Neural progenitor cell (in vitro differentiated cells): ENCODE measurements around the gene DCTN4. TPM values are rescaled to one million over a fixed set of nuclear protein-coding genes. Genes with fewer than 3 reads are reported as not detected.

ENCODE experiments used
- DNase-seq: peaks from one replicate; pipeline ENCODE4 v3.0.0-alpha.2; 2016; ENCODE audit warnings: low spot score
- H2AFZ ChIP-seq: fragments of 200-600 bp; sonication (generic); replicated peaks from 2 replicates; pipeline ENCODE4 v1.6.1; 2016; ENCODE audit warnings: antibody characterized with exemption
- H3F3A ChIP-seq: fragments of 200-600 bp; sonication (generic); 2 replicates; pipeline ENCODE4 v1.6.1; 2016; ENCODE audit warnings: antibody characterized with exemption, low read depth
- H3K27ac ChIP-seq: fragments of 200-600 bp; sonication (generic); 2 replicates; pipeline ENCODE4 v1.5.1; 2016; ENCODE audit warnings: mild to moderate bottlenecking
- H3K27me3 ChIP-seq: fragments of 200-600 bp; sonication (generic); 2 replicates; pipeline ENCODE4 v1.6.1; 2016; ENCODE audit warnings: mild to moderate bottlenecking, moderate library complexity
- H3K36me3 ChIP-seq: fragments of 200-600 bp; sonication (generic); 2 replicates; pipeline ENCODE4 v1.5.1; 2016
- H3K4me1 ChIP-seq: fragments of 200-600 bp; sonication (generic); 2 replicates; pipeline ENCODE4 v1.6.1; 2016; ENCODE audit warnings: mixed run types
- H3K4me2 ChIP-seq: fragments of 200-600 bp; sonication (generic); 2 replicates; pipeline ENCODE4 v1.6.1; 2016
- H3K4me3 ChIP-seq: fragments of 200-600 bp; sonication (generic); 2 replicates; pipeline ENCODE4 v1.5.1; 2016
- H3K79me2 ChIP-seq: fragments of 200-600 bp; sonication (generic); 2 replicates; pipeline ENCODE4 v1.6.1; 2016; ENCODE audit warnings: low read depth
- H3K9ac ChIP-seq: fragments of 200-600 bp; sonication (generic); 2 replicates; pipeline ENCODE4 v1.6.1; 2016
- H3K9me3 ChIP-seq: fragments of 200-600 bp; sonication (generic); 2 replicates; pipeline ENCODE4 v1.5.1; 2016; ENCODE audit warnings: low read depth
- H4K20me1 ChIP-seq: fragments of 200-600 bp; sonication (generic); 2 replicates; pipeline ENCODE4 v1.6.1; 2016; ENCODE audit warnings: low read depth
- H3K27ac Mint-ChIP-seq: 3 replicates; pipeline ENCODE4 v1.8.0; 2021; ENCODE audit warnings: mixed read lengths
- H3K27me3 Mint-ChIP-seq: 2 replicates; pipeline ENCODE4 v1.8.0; 2022; ENCODE audit warnings: low read depth, mild to moderate bottlenecking, inconsistent platforms, moderate library complexity, mixed read lengths; ENCODE audit not compliant: insufficient read depth
- H3K36me3 Mint-ChIP-seq: 3 replicates; pipeline ENCODE4 v1.8.0; 2021; ENCODE audit warnings: mixed read lengths
- H3K4me1 Mint-ChIP-seq: 3 replicates; pipeline ENCODE4 v1.8.0; 2021; ENCODE audit warnings: mixed read lengths
- H3K4me3 Mint-ChIP-seq: 3 replicates; pipeline ENCODE4 v1.8.0; 2021; ENCODE audit warnings: mild to moderate bottlenecking, moderate library complexity, mixed read lengths
- H3K9me3 Mint-ChIP-seq: 3 replicates; pipeline ENCODE4 v1.8.0; 2020; ENCODE audit warnings: mixed read lengths
- EZH2 ChIP-seq: fragments of 200-600 bp; sonication (generic); IDR thresholded peaks from 2 replicates; pipeline ENCODE4 v1.6.1; 2017; ENCODE audit warnings: antibody characterized with exemption, mild to moderate bottlenecking, moderate library complexity
- EZH2phosphoT487 ChIP-seq: fragments of 200-600 bp; sonication (generic); IDR thresholded peaks from 2 replicates; pipeline ENCODE4 v1.6.1; 2017; ENCODE audit warnings: antibody characterized with exemption
- total RNA-seq: library from RNA; depleted of rRNA; stranded (reverse); fragments of >200 nt; gene quantifications from 2 replicates; pipeline ENCODE4 v1.2.3, GENCODE V29; 2015; ENCODE audit warnings: low replicate concordance
- TF ChIP-seq, protein P1 (sequence below): fragments of 200-600 bp; sonication (generic); IDR thresholded peaks from 2 replicates; pipeline ENCODE4 v1.5.1; 2017; ENCODE audit warnings: antibody characterized with exemption, mild to moderate bottlenecking

DCTN4 gene
- total RNA-seq, 1 donor from 2014 or later = 65.8 TPM

DNA sequence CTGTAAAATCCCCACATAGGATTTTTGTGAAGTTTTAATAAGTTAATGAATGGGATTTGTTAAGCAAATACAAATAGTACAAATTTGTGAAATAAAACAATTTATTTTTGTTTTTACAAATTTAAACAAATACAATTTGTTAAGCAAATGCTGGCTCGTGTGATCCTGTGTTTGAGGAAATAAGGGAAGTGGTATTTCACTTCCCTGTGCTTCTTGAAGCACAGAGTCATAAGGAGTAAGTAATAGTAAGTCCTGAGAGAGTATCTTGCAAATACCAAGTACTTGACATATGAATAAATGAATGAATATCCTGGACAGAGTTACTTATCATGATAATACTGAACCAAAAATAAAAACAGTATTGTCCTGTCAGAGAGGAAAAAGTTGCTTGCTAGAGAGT is 28.8 kb upstream of the DCTN4 start:
- H3K9ac ChIP-seq = no peak overlapping the region
- TF ChIP-seq, protein P1, sequence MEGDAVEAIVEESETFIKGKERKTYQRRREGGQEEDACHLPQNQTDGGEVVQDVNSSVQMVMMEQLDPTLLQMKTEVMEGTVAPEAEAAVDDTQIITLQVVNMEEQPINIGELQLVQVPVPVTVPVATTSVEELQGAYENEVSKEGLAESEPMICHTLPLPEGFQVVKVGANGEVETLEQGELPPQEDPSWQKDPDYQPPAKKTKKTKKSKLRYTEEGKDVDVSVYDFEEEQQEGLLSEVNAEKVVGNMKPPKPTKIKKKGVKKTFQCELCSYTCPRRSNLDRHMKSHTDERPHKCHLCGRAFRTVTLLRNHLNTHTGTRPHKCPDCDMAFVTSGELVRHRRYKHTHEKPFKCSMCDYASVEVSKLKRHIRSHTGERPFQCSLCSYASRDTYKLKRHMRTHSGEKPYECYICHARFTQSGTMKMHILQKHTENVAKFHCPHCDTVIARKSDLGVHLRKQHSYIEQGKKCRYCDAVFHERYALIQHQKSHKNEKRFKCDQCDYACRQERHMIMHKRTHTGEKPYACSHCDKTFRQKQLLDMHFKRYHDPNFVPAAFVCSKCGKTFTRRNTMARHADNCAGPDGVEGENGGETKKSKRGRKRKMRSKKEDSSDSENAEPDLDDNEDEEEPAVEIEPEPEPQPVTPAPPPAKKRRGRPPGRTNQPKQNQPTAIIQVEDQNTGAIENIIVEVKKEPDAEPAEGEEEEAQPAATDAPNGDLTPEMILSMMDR = no peak
- TF ChIP-seq EZH2phosphoT487 (no peak), EZH2 (no peak)
- H3K4me3 ChIP-seq = no peak overlapping the region
- no peaks in the 10 kb centered on the region for H3K36me3 ChIP-seq
- no peak for DNase-seq
- peaks cover 88% of the 10 kb centered on the region for H3K79me2 ChIP-seq
- H4K20me1 ChIP-seq = no peaks in the 10 kb centered on the region
- peaks cover 24% of the 10 kb centered on the region for H3K4me1 ChIP-seq
- H3K27ac ChIP-seq = no peak overlapping the region
- H3K27me3 ChIP-seq = no peaks in the 10 kb centered on the region
- peaks cover 7% of the 10 kb centered on the region for H3K9me3 Mint-ChIP-seq
- no peaks in the 10 kb centered on the region for H3K27me3 Mint-ChIP-seq
- H2AFZ ChIP-seq = no peak overlapping the region
- H3K36me3 Mint-ChIP-seq = peaks cover 2% of the 10 kb centered on the region
- no peak overlapping the region for H3K4me2 ChIP-seq
- no peak overlapping the region for H3K27ac Mint-ChIP-seq
- peaks cover 11% of the 10 kb centered on the region for H3F3A ChIP-seq
- no peak overlapping the region for H3K4me3 Mint-ChIP-seq
- H3K4me1 Mint-ChIP-seq = peaks cover 11% of the 10 kb centered on the region
- no peaks in the 10 kb centered on the region for H3K9me3 ChIP-seq

DNA sequence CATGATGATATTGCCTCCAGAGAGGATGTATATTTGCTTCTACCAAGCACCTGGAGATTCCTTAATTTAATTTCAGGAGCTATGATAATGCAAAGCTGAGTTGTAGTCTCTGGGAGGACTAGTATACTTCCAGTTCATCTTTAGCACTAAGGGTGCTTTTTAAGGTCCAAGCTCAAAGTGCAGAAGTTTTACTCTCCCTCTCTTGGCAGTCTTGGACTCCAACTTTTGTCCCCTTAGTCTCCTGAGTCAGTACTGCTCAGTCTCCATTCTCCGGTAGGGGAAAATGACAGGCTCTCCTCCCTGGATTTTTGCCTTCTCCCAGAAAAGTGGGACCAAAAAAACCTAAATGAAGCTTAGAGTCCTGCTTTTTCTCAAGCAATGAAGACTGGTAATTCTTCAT is 28.1 kb upstream of the DCTN4 start:
- no peaks in the 10 kb centered on the region for H3K27me3 Mint-ChIP-seq
- peaks cover 7% of the 10 kb centered on the region for H3K9me3 Mint-ChIP-seq
- peaks cover 2% of the 10 kb centered on the region for H3K36me3 Mint-ChIP-seq
- H3K36me3 ChIP-seq = no peaks in the 10 kb centered on the region
- peaks cover 88% of the 10 kb centered on the region for H3K79me2 ChIP-seq
- H4K20me1 ChIP-seq = no peaks in the 10 kb centered on the region
- TF ChIP-seq EZH2 = no peak
- no peak overlapping the region for H3K27ac ChIP-seq
- H3K4me3 Mint-ChIP-seq = no peak overlapping the region
- no peak overlapping the region for H2AFZ ChIP-seq
- no peak overlapping the region for H3K9ac ChIP-seq
- no peak overlapping the region for H3K27ac Mint-ChIP-seq
- H3K4me2 ChIP-seq = no peak overlapping the region
- DNase-seq = no peak
- peaks cover 32% of the 10 kb centered on the region for H3K4me1 ChIP-seq
- peaks cover 11% of the 10 kb centered on the region for H3K4me1 Mint-ChIP-seq
- H3K9me3 ChIP-seq = no peaks in the 10 kb centered on the region
- H3K4me3 ChIP-seq = no peak overlapping the region
- H3F3A ChIP-seq = peaks cover 11% of the 10 kb centered on the region
- H3K27me3 ChIP-seq = no peaks in the 10 kb centered on the region

DNA sequence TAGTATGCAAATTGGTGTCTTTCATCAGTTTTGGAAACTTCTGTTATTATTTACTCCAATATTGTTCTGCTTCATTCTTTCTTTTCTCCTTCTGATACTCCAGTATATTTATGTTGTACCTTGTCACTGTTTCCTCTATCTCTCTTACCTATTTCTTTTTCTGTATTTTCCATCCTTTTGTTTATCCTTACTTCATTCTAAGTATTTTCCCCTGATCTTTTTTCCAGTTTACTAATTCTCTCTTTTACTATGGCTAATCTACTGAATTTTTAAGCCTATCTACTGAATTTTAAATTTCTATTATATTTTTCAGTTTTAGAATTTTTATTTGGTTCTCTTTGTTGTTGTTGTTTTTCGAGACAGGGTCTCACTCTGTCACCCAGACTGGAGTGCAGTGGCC is 27.1 kb upstream of the DCTN4 start:
- Mint-ChIP-seq H3K27me3 (peaks cover 3% of the 10 kb centered on the region), H3K9me3 (peaks cover 7% of the 10 kb centered on the region), H3K36me3 (peaks cover 2% of the 10 kb centered on the region), H3K4me1 (peaks cover 13% of the 10 kb centered on the region), H3K4me3 (no peak overlapping the region), H3K27ac (no peak overlapping the region)
- H3K9me3 ChIP-seq = no peaks in the 10 kb centered on the region
- H3K79me2 ChIP-seq = peaks cover 80% of the 10 kb centered on the region
- peaks cover 11% of the 10 kb centered on the region for H3F3A ChIP-seq
- TF ChIP-seq, protein P1 = no peak
- TF ChIP-seq EZH2 (no peak), EZH2phosphoT487 (no peak)
- H4K20me1 ChIP-seq = no peaks in the 10 kb centered on the region
- H3K9ac ChIP-seq = no peak overlapping the region
- no peaks in the 10 kb centered on the region for H3K36me3 ChIP-seq
- no peak overlapping the region for H3K4me3 ChIP-seq
- no peak overlapping the region for H3K27ac ChIP-seq
- DNase-seq = no peak
- H3K4me2 ChIP-seq = no peak overlapping the region
- no peaks in the 10 kb centered on the region for H3K27me3 ChIP-seq
- no peak overlapping the region for H2AFZ ChIP-seq
- H3K4me1 ChIP-seq = peaks cover 34% of the 10 kb centered on the region

DNA sequence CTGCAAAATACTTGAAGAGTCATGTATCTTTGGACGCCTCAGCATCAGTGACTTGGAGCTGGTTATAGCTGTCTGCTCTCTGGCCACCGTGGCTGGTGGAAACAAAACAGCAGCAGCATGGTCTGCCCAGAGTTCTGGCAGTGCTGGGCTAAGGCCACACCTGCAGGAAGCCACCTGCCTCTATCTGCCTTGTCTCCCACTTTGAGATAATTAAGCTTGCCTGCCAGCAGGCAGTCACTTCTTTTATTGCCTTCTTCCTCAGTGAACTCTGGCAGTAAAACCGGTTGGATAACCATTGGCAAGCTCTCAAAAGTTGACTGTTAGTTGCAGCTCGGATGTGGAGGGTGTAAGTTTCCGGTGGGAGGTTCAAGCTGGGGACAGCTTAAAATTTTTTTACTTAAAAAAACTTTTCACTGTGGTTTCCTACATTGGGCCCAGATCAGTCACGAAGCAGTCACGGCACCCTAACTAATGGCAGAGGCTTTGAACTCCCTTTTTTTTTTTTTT is 24.7 kb upstream of the DCTN4 start:
- H3K4me2 ChIP-seq = no peak overlapping the region
- Mint-ChIP-seq H3K9me3 (peaks cover 7% of the 10 kb centered on the region), H3K4me1 (peaks cover 10% of the 10 kb centered on the region), H3K36me3 (peaks cover 2% of the 10 kb centered on the region), H3K4me3 (no peak overlapping the region), H3K27me3 (peaks cover 6% of the 10 kb centered on the region), H3K27ac (no peak overlapping the region)
- TF ChIP-seq EZH2 = no peak
- TF ChIP-seq EZH2phosphoT487 = no peak
- TF ChIP-seq, protein P1 = no peak
- peaks cover 8% of the 10 kb centered on the region for H3K27me3 ChIP-seq
- no peak overlapping the region for H3K9ac ChIP-seq
- H3K27ac ChIP-seq = no peak overlapping the region
- peaks cover 17% of the 10 kb centered on the region for H3F3A ChIP-seq
- no peaks in the 10 kb centered on the region for H3K9me3 ChIP-seq
- peaks cover 23% of the 10 kb centered on the region for H3K4me1 ChIP-seq
- no peaks in the 10 kb centered on the region for H4K20me1 ChIP-seq
- no peak overlapping the region for H3K4me3 ChIP-seq
- peaks cover 57% of the 10 kb centered on the region for H3K79me2 ChIP-seq
- DNase-seq = no peak
- H3K36me3 ChIP-seq = no peaks in the 10 kb centered on the region
- H2AFZ ChIP-seq = no peak overlapping the region
